NCI-H82 treated with DMSO at 0.1 percent for 48 hours (cell line): Measurements from ENCODE around the gene SIPA1L3.

Experiments used
- DNase-seq: peaks from one replicate; lab custom pipeline; 2025; ENCODE audit not compliant: unreplicated experiment; lab: John Stamatoyannopoulos, UW

The SIPA1L3 gene

DNA sequence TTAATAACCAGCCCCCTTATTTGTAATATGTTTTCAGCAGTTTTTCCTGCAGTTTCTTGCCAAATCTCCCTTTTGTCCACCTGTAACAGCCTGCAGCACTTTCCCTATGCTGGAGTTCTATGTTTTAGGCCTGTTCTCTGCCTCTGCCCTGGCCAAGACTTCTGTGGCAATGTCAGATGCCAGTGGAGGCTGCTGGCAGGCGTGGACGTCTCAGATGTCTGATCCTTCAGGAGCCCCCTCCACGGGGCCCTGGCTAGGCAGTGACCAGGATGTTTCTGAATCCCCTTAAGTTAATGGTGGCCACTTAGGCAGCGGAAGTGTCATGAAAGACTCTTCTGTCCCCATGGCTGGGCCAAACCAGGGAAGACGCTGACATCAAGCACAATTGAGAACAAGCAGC is 40.8 kb downstream of the SIPA1L3 start:
- DNase-seq, result no peak

DNA sequence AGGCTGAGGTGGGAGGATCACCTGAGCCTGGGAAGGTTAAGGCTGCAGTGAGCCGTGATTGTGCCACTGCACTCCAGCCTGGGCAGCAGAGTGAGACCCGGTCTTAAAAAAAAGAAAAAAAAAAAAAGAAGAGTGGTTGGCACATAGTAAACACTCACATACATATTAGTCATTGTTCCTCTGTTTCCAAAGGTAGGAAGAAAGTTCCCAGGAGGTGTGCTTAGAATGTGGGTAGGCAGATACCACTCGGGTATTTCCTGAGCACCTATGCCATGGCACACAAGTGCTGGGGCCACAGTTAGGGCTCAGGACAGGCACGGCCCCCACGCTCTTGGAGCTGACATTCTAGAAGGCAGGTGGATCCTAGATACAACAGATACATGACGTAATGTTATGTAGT is 41.4 kb downstream of the SIPA1L3 start:
- no peak for DNase-seq

- no peak for DNase-seq
Observed at GRCh38 chr19:37950471-37951175, 43.6 kb downstream of the SIPA1L3 start.

GRCh38 chr19:37951816-37952210 is 44.8 kb downstream of the SIPA1L3 start:
- DNase-seq, result no peak

GRCh38 chr19:37953171-37953917 is 46.3 kb downstream of the SIPA1L3 start:
- no peak for DNase-seq

- DNase-seq, result no peak
Observed at GRCh38 chr19:37953918-37954303, 46.9 kb downstream of the SIPA1L3 start.

DNA sequence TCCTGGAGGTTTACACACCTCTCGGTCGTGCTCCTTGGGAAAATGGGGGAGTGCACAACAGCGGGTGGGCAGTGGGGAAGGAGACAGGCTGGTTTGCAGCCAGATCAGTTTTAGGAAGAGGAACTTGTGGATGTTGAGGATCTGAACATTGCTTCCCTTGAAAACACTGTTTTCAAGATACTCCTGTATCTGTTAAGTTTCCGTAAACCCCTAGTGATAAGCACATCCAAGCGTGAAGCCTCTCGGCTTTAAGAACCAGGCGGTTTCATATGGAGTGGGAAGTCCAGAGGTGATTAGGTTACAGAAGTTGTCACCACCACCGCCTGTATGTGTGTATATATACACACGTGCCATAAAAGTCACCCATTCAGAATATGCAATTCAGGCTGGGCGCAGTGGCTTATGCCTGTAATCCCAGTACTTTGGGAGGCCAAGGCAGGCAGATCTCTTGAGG is 47.4 kb downstream of the SIPA1L3 start:
- DNase-seq, result no peak

- DNase-seq, result no peak
Observed at GRCh38 chr19:37955986-37956385, 49.0 kb downstream of the SIPA1L3 start.

DNA sequence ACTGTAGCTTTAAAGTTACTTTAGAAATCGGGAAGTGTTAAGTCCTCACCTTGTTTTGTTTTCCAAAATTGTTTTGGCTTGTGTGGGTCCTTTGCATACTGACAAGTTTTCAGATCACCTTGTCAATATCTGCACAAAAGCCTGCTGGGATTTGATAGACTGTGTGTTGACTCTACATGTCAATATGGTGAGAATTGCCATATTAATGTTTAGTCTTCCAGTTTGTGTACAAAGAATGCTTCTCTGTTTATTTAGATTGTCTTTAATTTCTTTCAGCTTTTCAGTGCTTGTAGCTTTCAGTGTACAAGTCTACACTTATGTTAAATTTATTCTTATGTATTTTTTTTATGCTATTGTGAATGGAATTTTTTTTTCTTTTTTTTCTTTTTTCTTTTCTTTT is 50.2 kb downstream of the SIPA1L3 start:
- DNase-seq, result no peak

GRCh38 chr19:37959665-37960114 is 52.7 kb downstream of the SIPA1L3 start:
- DNase-seq, result no peak

DNA sequence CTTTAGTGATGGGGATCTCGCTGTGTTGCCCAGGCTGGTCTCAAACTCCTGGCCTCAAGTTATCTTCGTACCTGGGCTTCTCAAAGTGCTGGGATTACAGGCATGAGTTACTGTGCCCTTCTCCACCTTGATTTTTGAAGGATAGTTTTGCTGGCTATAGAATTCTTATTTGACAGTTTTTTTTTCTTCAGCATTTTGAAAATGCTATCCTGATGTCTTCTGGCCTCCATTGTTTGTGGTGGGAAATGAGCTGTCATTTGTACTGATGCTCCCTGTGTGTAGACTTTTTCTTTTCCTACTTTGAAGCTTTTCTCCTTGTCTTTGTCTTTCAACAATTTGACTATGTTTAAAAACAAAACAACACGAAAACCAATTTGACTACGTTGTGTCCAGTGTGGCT is 54.2 kb downstream of the SIPA1L3 start:
- no peak for DNase-seq

- DNase-seq, result no peak
Observed at GRCh38 chr19:37963190-37963936, 56.4 kb downstream of the SIPA1L3 start.

DNA sequence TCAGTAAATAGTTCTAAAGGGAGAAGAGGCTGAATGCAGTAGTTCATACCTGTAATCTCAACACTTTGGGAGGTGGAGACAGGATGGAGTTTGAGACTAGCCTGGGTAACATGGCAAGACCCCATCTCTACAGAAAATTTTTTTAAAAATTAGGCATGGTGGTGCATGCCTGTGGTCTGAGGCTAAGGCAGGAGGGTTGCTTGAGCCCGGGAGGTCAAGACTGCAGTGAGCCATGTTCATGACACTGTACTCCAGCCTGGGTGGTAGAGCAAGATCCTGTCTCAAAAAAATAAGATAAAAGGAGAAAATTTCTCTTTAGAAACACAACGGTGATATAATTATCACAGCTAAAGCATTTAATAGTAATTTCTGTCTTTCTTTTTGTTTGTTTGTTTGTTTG is 57.1 kb downstream of the SIPA1L3 start:
- no peak for DNase-seq

GRCh38 chr19:37966211-37966661 is 59.2 kb downstream of the SIPA1L3 start:
- no peak for DNase-seq

- no peak for DNase-seq
Observed at GRCh38 chr19:37966662-37967231, 59.7 kb downstream of the SIPA1L3 start.

- no peak for DNase-seq
Observed at GRCh38 chr19:37969695-37970094, 62.7 kb downstream of the SIPA1L3 start.

- no peak for DNase-seq
Observed at GRCh38 chr19:37970699-37971098, 63.7 kb downstream of the SIPA1L3 start.

DNA sequence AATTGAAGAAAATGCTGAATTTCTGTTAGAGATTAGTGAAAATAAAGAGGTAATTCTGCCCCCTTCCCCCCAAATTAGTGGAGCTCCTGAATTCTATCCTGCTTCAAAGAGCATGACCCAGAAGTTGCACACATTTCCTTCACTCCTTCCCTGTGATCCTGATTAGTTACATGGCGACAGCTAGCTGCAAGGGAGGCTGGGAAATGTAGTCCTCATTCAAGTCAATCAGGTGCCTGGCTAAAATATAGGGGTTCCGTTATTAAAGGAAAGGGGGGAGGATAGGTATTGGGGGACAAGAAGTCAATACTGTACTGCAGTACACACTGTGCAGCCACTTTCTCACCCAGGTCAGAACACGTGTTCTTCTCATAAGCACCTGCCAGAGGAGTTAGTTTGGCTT is 65.8 kb downstream of the SIPA1L3 start:
- no peak for DNase-seq

GRCh38 chr19:37973666-37974065 is 66.7 kb downstream of the SIPA1L3 start:
- no peak for DNase-seq

- DNase-seq, result no peak
Observed at GRCh38 chr19:37975071-37975470, 68.1 kb downstream of the SIPA1L3 start.
